ENCODE data around the gene MRTFB. TPM values are rescaled to one million over a fixed set of nuclear protein-coding genes. Genes with fewer than 3 reads are reported as not detected.

MRTFB gene
- total RNA-seq, 1 experiment from 2014 or later, result 90.5 TPM

GRCh38 chr16:14104066-14104465 lies 32.9 kb downstream of the MRTFB start:
- no peaks in the 10 kb centered on the region for H3K27me3 ChIP-seq (ENCODE audit: control insufficient read depth, insufficient read depth, low read length)
- intact Hi-C loops (cut with micrococcal nuclease; ENCODE audit: unreplicated experiment) (no loop called here), in situ Hi-C loops (cut with HindIII; ENCODE audit: low pct_unique_long_range_greater_than_20kb, low sequenced_read_pairs) (no loop called here)
- ChIA-PET POLR2A (no interaction called here), CTCF (no interaction called here)
- BruUV-seq (replicated peaks), result no TSS peak
- ATAC-seq (no peak), DNase-seq (ENCODE audit: low read depth, low spot score) (no peak)
- H3K4me1 ChIP-seq (ENCODE audit: control insufficient read depth, insufficient read depth, low read length), result peaks cover 6% of the 10 kb centered on the region; the same call in 1 of the 2 replicates
- H3K9me3 ChIP-seq (ENCODE audit: control insufficient read depth, insufficient read depth, low read depth, low read length), result no peaks in the 10 kb centered on the region
- no peaks in the 10 kb centered on the region for H3K36me3 ChIP-seq (ENCODE audit: control insufficient read depth, insufficient read depth, low read length)
- TF ChIP-seq TCF7L2 (IDR thresholded peaks at IDR 0.05; ENCODE audit: low read depth, low read length), result no peak
- TF ChIP-seq REST (IDR thresholded peaks at IDR 0.05; ENCODE audit: insufficient read depth in 1 of 2, low read depth in 2 of 2, low read length in 1 of 2), result no peak
- no peak for TF ChIP-seq CTCF (IDR thresholded peaks at IDR 0.05)
- TF ChIP-seq SIN3A (IDR thresholded peaks at IDR 0.05; ENCODE audit: borderline replicate concordance, insufficient read depth, low read depth, low read length), result no peak
- no peak for TF ChIP-seq POLR2AphosphoS5 (IDR thresholded peaks at IDR 0.05; ENCODE audit: low read depth, low read length)
- H3K27ac ChIP-seq (ENCODE audit: low read length), result no peak overlapping the region
- no peak overlapping the region for H3K4me3 ChIP-seq (ENCODE audit: low read depth in 2 of 2, low read length in 2 of 2)

GRCh38 chr16:14105760-14106375 lies 34.7 kb downstream of the MRTFB start:
- Histone ChIP-seq H3K4me1 (ENCODE audit: control insufficient read depth, insufficient read depth, low read length) (peaks cover 8% of the 10 kb centered on the region; the same call in 1 of the 2 replicates), H3K27ac (ENCODE audit: low read length) (no peak overlapping the region), H3K9me3 (ENCODE audit: control insufficient read depth, insufficient read depth, low read depth, low read length) (no peaks in the 10 kb centered on the region), H3K36me3 (ENCODE audit: control insufficient read depth, insufficient read depth, low read length) (no peaks in the 10 kb centered on the region), H3K27me3 (ENCODE audit: control insufficient read depth, insufficient read depth, low read length) (no peaks in the 10 kb centered on the region), H3K4me3 (ENCODE audit: low read depth in 2 of 2, low read length in 2 of 2) (no peak overlapping the region)
- BruUV-seq (replicated peaks), result no TSS peak
- intact Hi-C loops (cut with micrococcal nuclease; ENCODE audit: unreplicated experiment), result no loop called here
- CTCF ChIA-PET, result no interaction called here
- TF ChIP-seq POLR2AphosphoS5 (IDR thresholded peaks at IDR 0.05; ENCODE audit: low read depth, low read length), result no peak
- TF ChIP-seq TCF7L2 (IDR thresholded peaks at IDR 0.05; ENCODE audit: low read depth, low read length), result no peak
- TF ChIP-seq CTCF (IDR thresholded peaks at IDR 0.05), result no peak
- TF ChIP-seq REST (IDR thresholded peaks at IDR 0.05; ENCODE audit: insufficient read depth in 1 of 2, low read depth in 2 of 2, low read length in 1 of 2), result no peak
- TF ChIP-seq SIN3A (IDR thresholded peaks at IDR 0.05; ENCODE audit: borderline replicate concordance, insufficient read depth, low read depth, low read length), result no peak
- no peak for DNase-seq (ENCODE audit: low read depth, low spot score)
- no peak for ATAC-seq
- in situ Hi-C loops (cut with HindIII; ENCODE audit: low pct_unique_long_range_greater_than_20kb, low sequenced_read_pairs), result no loop called here
- POLR2A ChIA-PET, result no interaction called here
